GM12878 (cell line): ENCODE results near the gene ASXL2.

ENCODE experiments used
- CEBPB ChIP-seq, 2 experiments: fragments of 150-350 bp in 1 of 2; IDR thresholded peaks; 2 replicates each; pipeline ENCODE4 v1.6.1; 2012 to 2014; ENCODE audit warnings: low read depth in 2 of 2, low read length in 2 of 2, borderline replicate concordance in 1 of 2, inconsistent platforms in 1 of 2
- MTA2 ChIP-seq: fragments of 450-650 bp; IDR thresholded peaks from 2 replicates; pipeline ENCODE4 v1.6.1; 2016; ENCODE audit warnings: low read depth, mild to moderate bottlenecking, moderate library complexity

DNA sequence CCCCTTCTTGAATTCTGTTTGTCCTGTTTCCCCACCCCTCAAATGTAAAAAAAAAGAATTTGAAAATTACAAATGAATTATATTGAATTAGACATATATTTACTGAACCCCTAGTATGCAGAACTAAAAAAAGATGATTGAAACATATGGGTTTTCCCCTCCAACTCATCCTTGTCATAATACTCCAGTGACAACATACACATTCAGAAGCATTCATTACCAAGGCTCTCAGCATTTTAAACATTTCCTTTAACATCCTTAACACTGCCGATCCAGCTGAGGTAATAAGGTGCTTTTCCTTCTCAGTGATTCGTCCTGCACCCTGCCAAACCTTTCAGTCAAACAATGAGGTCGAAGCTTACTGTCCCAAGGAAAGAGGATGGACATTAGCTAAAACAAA, 151.8 kb downstream of the ASXL2 start:
- TF ChIP-seq CEBPB (IDR thresholded peaks at IDR 0.05; ENCODE audit: borderline replicate concordance in 1 of 2, low read depth in 2 of 2, low read length in 2 of 2) (no peak), MTA2 (no peak)
